GM12874 (cell line): ENCODE measurements around the gene FBN3.

Source experiments
- TF ChIP-seq, protein P1 (sequence below): IDR thresholded peaks from 2 replicates; pipeline ENCODE4 v1.5.1; 2011; ENCODE audit warnings: low read depth, mild to moderate bottlenecking, control low read depth, low read length, moderate library complexity; ENCODE audit not compliant: insufficient read depth

The FBN3 gene

DNA sequence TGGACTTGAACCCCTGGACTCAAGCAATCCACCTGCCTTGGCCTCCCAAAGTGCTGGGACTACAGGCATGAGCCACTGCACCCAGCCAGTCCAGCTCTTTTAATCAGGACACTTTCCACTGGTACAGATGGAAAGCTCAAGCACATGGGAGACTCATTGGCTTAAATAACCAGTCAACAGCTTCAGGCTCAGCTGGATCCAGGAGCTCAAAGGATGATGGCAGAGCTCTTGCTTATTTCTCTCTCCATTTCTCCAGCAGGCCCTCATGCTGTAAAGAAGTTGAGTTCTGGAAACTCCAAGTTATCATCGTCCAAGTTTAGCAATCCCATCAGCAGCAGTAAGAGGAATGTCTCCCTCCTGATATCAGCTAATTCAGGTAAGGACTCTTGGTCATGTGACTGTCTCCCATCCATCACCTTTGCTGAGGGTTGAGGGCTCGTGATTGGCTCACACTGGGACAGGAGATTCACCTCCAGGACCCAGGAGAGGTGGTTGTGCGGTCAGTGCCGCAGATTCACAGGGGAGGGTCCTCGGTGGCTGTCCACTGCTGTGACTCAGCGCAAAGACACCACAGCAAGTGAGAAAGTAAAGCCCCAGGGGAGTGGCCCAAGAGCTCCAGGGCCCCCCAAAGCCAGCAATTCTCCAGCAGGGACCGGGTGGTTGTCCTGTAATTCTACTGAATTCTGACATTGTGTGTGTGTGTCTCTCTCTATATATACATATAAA, 91.7 kb downstream of the FBN3 start:
- TF ChIP-seq, protein P1, sequence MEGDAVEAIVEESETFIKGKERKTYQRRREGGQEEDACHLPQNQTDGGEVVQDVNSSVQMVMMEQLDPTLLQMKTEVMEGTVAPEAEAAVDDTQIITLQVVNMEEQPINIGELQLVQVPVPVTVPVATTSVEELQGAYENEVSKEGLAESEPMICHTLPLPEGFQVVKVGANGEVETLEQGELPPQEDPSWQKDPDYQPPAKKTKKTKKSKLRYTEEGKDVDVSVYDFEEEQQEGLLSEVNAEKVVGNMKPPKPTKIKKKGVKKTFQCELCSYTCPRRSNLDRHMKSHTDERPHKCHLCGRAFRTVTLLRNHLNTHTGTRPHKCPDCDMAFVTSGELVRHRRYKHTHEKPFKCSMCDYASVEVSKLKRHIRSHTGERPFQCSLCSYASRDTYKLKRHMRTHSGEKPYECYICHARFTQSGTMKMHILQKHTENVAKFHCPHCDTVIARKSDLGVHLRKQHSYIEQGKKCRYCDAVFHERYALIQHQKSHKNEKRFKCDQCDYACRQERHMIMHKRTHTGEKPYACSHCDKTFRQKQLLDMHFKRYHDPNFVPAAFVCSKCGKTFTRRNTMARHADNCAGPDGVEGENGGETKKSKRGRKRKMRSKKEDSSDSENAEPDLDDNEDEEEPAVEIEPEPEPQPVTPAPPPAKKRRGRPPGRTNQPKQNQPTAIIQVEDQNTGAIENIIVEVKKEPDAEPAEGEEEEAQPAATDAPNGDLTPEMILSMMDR: no peak

DNA sequence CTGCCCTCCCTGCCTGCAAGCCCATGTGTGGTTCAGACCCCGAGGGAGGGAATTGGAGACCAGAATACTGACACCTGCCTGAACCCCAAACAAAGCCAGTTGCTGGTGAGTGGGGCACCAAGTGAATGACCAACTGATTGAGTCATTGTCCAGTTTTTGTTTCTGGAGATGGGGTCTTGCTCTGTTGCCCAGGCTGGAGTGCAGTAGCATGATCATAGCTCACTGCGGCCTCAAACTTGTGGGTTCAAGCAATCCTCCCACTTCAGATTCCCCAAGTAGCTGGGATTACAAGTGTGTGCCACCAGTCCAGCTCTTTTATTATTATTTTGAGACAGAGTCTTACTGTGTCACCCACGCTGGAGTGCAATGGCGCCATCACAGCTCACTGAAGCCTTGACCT, 92.9 kb downstream of the FBN3 start:
- TF ChIP-seq, protein P1: no peak

DNA sequence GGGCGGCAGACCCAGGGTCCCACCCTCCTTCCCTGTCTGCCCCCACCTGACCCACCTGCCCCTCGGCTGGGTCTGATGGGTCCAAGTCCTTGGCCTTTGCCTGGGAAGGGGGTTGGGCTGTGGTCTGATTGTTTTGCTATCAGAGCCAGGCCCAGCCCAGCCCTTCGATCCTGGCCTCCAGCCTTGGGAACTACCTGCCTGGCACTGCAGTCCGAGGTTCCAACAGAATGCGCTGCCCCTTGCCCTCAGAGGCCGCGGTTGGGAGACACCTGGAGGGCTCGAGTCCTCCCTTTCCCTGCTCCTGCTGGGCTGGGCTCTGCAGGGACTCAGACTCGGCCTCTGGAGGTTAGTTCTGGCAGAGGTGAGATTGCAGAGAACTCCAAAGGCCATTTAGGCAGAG, 95.2 kb downstream of the FBN3 start:
- TF ChIP-seq, protein P1: no peak

DNA sequence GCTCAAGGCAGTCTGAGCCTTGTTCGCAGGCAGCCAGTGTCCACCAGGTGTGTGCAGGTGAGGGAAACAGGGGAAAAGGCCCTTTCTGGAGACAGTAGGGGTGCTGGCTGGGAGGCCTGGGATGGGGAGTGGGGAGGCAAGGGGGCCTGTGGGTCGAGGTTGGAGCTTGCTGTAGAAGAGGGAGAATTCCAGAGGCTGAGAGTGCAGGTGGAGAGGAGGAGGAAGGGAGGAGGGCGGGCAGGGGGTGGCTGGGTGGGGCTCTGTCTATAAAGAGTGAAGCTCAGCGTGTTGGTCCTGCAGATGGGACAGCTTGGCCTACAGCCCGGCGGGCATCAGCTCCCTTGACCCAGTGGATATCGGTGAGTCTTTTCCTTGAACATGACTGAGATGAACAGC, 96.9 kb downstream of the FBN3 start, which contains the start of gene CCL25:
Gene CCL25, plus strand, starts transcription at position 297 of the 396 bp plus-strand sequence. CDS start 290 bp downstream, outside the sequence.
- TF ChIP-seq, protein P1: no peak

DNA sequence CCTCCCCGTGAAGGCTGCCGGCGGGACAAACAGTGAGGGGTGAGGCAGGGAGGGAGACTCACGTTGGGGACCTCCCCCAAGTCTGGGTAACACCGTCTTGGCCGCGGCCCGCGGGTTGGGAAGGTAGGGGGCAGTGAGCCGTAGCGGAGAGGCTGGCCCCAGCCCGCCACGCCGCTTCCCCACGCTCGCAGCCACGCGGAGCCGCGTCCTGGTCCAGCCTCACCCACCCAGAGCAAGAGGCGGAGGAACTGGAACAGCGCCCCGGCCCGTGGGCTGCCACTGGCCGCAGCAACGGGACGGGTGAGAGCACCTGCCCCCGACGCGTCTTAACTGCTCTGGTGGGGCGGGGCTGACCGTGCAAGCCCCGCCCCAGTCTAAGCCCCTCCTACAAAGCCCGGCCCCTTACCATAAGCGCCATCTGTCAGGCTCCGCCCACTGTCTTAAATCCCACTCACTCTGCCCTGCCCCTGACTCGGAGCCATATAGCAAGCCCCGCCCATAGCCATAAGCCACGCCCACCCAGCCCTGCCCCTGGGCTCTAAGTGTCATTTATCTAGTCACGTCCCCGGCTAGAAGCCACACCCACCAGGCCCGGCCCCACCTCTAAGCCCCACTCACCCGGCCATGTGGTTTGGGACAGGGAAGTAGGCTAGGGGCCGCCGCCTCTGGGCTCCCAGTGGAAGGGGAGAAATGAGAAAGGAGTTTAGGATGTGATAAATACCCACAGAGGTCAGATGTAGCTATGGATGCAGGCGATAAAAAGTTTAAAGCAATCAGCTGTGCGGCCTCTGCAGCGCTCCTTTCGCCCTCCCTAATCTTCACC, 98.9 kb downstream of the FBN3 start:
- TF ChIP-seq, protein P1: no peak

DNA sequence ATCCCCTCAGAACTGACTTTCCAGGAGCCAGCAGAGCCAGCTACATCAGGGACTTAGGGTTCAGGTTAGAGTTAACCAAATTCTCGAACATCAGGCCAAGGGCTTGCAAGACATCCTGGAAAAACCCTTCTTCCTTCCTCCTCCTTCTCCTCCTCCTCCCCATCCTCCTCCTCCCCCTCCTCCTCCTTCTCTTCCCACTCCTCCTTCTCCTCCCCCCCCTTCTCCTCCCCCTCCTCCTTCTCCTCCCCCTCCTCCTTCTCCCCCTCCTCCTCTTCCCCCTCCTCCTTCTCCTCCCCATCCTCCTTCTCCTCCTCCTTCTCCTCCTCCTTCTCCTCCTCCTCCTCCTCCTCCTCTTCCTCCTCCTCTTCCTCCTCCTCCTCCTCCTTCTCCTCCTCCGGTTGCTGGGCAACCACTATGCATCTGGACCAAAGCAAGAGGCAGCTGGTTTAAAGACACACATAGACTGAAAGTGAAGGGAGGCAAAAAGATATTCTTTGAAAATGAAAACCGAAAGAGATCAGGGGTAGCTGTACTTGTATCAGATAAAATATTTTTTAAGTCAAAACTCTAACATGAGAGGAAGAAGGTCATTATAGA, 102.7 kb downstream of the FBN3 start:
- TF ChIP-seq, protein P1: no peak
